Activated effector memory CD4-positive, alpha-beta T cell treated with Interleukin-2 at 50 U/mL for 16 hours (primary cell): ENCODE results near the gene GPR39.

ENCODE experiments used
- DNase-seq: peaks from one replicate; pipeline ENCODE4 v3.0.0-alpha.2; 2020

The GPR39 gene

GRCh38 chr2:132681766-132682165 is 265.2 kb downstream of the GPR39 start:
- no peak for DNase-seq

GRCh38 chr2:132690664-132691303 is 274.2 kb downstream of the GPR39 start:
- no peak for DNase-seq

GRCh38 chr2:132691556-132691955 is 275.0 kb downstream of the GPR39 start:
- DNase-seq, result no peak

- DNase-seq, result no peak
These were observed 276.2 kb downstream of the GPR39 start for GRCh38 chr2:132692816-132693215.
